Measurements from ENCODE around the gene SFXN1.
"Not testable (repeated sequence)": the region's sequence is repeated elsewhere in the genome, so short reads cannot be mapped to it uniquely, and the experiment has no call there.

SFXN1 gene, protein sequence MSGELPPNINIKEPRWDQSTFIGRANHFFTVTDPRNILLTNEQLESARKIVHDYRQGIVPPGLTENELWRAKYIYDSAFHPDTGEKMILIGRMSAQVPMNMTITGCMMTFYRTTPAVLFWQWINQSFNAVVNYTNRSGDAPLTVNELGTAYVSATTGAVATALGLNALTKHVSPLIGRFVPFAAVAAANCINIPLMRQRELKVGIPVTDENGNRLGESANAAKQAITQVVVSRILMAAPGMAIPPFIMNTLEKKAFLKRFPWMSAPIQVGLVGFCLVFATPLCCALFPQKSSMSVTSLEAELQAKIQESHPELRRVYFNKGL

DNA sequence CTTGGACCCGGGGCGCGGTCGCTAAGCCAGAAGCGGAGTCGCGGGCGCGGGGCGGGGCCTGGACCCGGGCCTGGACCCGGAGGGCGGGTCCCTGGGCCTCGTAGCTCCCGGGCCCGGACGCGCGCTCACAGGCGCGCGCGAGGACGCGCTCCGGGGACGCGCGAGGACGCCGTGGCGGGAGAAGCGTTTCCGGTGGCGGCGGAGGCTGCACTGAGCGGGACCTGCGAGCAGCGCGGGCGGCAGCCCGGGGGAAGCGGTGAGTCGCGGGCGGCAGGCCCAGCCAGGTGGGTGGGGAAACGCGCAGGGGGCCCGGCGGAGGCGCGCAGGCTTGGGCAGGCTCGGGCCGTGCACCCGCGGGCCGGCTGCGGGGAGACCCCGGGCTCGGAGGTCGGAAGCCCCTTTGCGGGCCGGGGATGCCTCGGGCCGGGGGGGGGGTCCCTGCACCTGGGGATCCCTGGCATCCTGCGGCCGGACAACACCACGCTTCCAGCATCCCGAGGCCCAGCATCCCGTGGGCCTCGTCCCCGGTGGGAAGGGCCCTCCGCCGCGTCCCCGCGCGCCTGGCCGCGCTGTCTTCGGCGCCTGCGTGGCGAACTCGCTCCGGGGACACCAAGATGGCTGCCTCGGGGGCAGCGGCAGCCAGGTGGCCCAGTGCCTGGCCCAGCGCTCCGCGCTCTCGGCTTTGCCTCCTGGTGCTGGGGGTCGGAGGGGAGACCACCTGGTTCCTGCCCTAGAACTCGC is at the start of gene SFXN1:
Gene SFXN1, plus strand, starts transcription at position 177 of the 741 bp plus-strand sequence. CDS start 13,544 bp downstream, outside the sequence.
- intact Hi-C loops (cut with DNase I), result no loop called here

DNA sequence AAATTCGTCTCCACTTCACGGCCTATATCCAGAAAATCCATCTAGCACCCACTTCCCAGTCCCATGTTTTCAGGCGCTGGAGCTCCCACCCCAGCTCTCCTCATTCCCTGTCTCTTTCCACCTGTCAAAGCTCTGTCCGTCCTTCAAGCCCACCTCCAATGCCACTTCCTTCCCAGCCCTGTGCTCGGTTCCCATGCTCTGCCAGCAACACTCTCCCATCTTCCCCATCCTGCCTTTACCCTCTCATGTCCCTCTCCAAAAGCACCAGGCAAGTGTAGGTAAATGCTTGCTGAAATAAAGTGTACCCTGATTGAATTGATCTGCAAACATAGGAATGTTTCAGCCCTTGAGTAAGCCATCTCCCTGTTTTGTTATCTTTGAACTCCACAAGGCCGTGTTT is 43.6 kb upstream of the SFXN1 start:
- intact Hi-C loops (cut with DNase I), result no loop called here
- DNase-seq, result no peak

More for the DNA sequence above, at the start of gene SFXN1:
- peak; percentile 63 to 98 (median 78) for DNase-seq

DNA sequence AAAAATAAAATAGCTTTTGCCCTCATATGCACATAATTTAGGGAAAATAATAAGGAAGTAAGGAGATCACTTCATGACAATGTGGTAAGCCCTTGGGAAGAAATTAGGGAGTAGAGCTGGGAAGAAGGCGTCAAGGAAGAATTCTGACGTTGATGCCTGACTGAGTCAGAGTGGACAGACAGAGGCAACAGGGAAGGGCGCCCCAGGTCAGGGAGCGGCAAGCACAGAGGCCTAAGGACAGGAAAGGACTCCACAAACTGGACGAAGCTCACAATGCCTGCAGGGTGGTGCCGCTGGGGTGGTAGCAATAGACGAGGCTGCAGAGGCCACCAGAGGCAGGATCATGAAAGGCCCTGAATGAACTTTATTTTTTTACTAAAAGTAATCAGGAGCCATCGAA is 42.0 kb upstream of the SFXN1 start:
- no peak for DNase-seq
- intact Hi-C loops (cut with DNase I), result no loop called here

DNA sequence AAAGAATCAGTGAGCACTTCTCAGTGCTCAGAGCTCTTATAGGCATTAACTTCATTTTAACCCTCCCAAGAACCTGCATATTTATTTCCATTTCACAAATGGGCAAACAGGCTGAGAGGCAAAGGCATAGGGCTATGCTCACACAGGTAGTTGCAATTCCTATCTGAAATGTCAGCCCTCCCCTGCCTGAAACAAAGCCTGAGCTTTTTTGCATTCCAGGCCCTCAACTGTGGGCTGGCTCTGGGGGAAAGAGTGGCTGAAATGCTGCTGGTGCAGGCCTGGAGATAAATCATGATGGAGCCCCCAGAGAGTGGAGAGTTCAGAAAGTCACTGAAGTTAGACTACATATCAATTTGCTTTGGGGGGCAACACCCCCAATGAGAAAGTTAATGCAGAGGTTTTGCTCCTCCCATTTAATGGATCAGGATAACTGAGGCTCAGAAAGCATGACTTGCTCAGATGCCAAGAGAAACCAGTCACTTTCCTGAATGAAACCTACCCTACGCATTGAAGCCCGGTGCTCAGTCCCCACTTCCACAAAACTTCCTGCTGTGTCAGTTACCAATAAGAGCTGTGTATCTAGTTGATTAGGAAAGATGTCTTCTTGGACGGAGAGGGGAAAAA is 40.0 kb upstream of the SFXN1 start:
- intact Hi-C loops (cut with DNase I), result no loop called here
- no peak for DNase-seq

DNA sequence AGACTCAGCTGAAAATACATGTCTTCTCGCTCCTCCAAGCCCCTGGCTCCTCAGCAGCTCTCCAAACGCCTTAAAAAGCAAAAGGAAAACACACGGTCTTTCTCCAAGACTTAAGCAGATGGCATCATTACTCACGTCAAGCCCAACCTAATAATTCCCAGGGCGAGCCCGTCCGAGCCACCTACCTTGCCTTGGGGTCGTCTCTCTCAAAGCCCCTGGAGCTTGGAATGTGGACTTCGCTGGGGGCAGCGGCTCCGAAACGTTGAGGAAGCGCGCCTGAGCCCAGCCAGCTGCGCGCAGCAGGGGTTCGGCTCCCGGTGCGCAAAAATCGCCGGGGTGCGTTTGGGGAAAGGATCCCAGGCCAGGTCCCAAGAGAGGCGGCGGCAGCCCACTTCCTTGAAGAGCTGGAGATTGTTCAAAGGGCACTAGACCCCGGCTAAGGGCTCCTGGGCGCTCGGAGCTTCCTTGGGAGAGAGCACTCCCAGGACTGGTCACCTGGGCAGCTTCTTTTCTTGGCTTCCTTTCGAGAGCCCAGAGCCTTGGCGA is 34.8 kb upstream of the SFXN1 start:
- intact Hi-C loops (cut with DNase I), result loop anchor here (1.0 to 10.0 kb wide), 2 partner anchors 189 to 492 kb away; no protein-coding TSS in a partner anchor
- DNase-seq, result peak in 2 of 10 donors; percentile 63 to 68

DNA sequence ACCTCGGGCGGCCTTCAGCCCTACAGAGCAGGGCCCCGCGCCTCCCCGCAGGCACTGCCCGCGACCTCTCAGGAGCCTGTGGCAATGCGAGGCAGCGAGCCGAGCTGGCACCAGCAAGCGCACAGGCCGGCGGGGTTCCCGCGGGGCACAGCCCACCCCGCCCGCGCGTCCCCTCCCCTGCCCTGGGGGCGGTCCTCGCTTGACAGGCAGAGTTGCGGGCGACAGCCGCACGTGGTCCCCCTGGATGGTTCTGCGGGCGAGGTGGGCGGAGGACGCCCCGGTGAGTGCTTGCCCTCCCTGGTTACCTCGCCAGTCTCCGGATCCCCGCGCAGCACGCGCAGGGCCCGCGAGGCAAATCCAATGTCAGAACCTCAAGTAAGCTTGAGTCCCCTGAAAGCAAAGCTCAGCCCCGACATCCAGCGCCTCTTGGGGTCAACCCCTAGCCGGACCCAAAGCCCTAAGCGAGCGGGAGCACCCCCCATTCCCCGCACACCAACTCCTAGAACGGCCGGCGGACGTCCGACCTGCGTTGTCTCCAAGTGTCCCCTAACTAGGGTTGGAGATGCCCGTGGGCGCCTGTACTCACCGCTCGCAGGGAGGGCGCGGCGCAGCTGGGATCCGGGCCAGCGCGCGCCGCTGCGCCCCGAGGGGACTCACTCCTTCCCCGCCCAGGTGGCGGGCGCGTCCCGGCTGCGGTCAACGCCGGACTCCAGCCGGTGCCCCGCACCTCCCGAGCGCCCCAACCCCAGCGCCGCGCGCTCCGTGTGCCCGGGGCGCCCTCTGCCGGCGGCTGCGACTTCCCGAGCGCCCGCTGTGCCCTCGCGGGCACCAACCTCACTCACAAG is 34.1 kb upstream of the SFXN1 start, which contains the start of gene DRD1:
Gene DRD1, minus strand, starts transcription at position 123 of the 845 bp plus-strand sequence. CDS start 1,083 bp downstream, outside the sequence.
- intact Hi-C loops (cut with DNase I), result loop anchor here (1.0 to 10.0 kb wide), 2 partner anchors 189 to 493 kb away; no protein-coding TSS in a partner anchor
- peak in 8 of 10 donors; percentile 45 to 94 (median 70) for DNase-seq

DNA sequence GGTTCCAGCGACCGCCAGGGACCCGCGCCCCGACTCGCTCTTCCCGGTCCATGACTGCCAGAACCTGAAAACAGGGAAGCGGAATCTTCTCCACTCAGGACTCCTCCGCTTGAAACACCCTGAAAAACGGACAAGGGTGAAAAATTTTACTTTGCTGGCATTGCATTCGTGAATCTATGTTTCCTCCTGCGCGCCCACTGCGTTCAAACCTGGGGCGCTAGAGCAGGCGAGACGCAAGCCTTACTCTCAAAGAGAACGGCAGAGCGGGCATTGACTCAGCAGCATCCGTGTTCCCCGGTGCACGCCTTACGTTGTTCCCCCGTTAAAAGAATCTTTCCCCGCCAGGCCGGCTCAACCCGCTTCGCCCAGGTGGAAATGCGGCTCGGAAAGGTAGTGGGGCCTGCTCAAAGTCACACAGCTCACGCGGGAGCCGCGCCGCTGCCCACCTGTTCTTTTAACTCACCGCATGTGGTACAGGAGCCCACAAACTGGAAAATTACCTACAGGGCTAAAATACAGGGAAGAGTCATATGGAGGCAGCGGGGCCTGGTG is 33.4 kb upstream of the SFXN1 start:
- DNase-seq, result peak in 2 of 10 donors; percentile 70 to 78
- intact Hi-C loops (cut with DNase I), result loop anchor here (1.0 to 10.0 kb wide), 2 partner anchors 190 to 494 kb away; no protein-coding TSS in a partner anchor

DNA sequence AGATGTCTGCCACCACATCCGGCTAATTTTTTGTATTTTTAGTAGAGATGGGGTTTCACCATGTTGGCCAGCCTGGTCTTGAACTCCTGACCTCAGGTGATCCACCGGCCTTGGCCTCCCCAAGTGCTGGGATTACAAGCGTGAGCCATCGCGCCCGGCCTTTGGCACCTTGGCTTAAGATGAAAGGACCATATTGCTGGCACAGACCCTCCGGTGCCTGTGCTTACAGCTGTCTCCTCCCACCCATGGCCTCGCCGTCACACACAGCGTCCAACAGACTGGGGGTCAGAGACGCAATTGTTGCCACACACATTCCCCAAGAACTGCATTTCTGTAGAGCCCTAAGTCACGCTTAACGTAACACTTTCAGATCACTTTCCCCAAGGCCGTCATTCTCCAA is 32.0 kb upstream of the SFXN1 start:
- not testable (repeated sequence) for DNase-seq
- intact Hi-C loops (cut with DNase I), result loop anchor here (10.0 kb wide), 1 partner anchor 192 kb away; no protein-coding TSS in a partner anchor

DNA sequence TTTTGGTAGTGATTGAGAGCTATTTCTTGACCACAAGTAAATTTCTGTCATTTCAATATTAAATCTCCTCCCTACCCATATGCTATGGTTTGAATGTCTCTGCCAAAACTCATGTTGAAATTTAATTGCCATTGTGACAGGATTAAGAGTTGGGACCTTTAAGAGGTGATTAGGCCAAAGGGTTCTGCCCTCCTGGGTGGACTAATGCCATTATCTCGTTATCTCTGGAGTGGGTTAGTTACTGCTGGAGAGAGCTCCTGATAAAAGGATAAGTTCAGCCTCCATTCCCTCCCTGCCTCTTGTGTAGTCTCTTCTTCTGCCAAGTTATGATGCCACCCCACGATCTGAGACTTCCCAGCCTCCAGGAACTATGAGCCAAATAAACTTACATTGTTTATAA is 30.8 kb upstream of the SFXN1 start:
- intact Hi-C loops (cut with DNase I), result loop anchor here (10.0 kb wide), 1 partner anchor 193 kb away; no protein-coding TSS in a partner anchor
- no peak for DNase-seq

DNA sequence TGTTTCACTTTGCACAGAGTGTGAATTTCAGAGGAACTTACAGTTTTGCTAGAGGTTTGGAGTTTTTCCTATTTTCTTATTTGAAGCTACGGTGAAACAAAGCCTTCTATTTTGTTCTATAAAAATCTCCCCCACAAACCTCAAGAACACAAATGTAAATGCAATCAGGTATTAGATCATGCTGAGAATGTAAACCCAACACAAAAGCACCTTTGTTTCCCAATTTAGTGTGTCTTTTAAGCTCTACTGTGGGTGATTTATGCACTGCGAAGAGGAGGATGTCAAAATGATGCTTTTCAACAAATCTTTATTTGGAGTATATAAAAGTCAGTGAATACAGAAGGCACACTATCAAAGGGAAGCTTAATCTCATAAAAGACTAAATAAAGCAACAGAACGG is 30.1 kb upstream of the SFXN1 start:
- no peak for DNase-seq
- intact Hi-C loops (cut with DNase I), result loop anchor here (10.0 kb wide), 1 partner anchor 193 kb away; no protein-coding TSS in a partner anchor

DNA sequence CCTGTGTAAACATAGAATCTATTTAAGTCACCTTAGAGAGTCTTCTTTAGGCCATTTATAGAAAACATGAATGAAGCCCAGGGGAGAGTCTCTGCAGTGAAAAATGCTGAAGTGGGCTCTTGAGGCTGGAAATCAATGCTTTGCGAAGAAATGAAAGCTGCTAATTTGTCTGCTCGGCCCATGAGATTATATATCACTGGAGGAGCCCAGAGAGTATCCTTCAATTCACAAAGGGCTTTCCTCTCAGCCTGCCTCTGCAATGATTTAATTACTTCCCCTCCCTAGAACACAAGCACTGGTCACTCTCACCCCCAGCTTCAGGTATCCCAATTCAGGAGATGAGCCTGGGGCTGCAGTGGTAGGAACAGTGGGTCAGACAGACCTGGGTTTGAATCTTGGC is 26.2 kb upstream of the SFXN1 start:
- intact Hi-C loops (cut with DNase I), result no loop called here
- DNase-seq, result no peak

DNA sequence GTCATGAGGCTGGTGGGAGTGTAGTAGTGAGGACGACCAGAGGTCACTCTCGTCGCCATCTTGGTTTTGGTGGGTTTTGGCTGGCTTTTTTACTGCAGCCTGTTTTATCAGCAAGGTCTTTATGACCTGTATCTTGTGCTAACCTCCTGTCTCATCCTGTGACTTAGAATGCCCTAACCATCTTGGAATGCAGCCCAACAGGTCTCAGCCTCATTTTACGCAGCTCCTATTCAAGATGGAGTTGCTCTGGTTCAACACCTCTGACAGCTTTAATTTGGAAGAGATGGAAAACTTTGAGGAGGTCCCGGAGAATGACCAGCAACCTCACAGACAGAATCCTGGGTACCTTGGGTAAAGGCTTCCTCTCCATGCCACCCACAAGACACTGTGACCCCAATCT is 24.0 kb upstream of the SFXN1 start:
- DNase-seq; intact Hi-C loops (cut with DNase I): not testable (repeated sequence)

DNA sequence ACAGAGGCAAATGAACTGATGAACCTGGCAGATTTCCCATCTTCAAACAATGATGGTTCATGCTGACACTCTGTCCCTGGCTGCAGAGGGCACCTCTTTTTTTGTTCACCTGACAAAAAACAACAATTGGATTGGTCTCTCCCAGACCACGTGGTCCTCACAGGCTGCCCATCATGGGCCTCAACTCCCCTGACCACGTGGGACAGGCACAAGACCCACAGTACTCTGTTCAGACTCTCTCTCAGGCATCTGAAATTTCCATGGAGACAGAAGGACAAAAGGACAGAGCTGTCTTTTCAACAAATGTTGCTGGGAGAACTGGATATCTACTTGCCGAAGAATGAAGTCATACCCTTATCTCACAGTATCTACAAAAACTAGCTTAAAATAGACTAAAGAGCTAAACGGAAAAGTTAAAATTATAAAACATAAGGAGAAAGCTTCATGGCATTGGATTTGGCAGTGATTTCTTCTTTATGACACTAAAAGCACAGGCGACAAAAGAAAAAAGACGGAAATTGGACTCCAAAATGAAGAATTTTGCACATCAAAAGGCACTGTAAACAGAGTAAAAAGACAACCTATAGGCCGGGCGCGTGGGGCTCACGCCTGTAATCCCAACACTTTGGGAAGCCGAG is 22.1 kb upstream of the SFXN1 start:
- intact Hi-C loops (cut with DNase I), result no loop called here
- peak in 1 of 10 donors; percentile 56 for DNase-seq

DNA sequence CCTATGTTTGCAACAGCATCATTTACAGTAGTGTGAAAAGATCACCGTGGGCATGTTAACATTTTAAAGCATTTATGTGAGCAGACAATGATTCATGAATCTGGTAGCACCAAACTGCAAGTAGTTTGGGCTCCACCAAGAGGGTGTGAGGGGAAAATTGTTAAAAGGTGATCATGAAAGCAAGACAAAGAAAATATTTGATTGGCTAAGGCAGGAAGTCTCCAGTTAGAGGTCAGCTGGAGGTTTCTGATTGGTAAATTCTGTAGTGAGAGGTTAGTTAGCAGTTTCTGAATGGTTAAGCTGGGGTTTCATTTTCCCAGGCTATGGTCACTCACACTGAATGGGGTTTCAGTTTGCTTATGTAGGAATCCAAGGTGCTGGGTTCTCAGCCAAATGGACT is 20.9 kb upstream of the SFXN1 start:
- intact Hi-C loops (cut with DNase I), result no loop called here
- no peak for DNase-seq

DNA sequence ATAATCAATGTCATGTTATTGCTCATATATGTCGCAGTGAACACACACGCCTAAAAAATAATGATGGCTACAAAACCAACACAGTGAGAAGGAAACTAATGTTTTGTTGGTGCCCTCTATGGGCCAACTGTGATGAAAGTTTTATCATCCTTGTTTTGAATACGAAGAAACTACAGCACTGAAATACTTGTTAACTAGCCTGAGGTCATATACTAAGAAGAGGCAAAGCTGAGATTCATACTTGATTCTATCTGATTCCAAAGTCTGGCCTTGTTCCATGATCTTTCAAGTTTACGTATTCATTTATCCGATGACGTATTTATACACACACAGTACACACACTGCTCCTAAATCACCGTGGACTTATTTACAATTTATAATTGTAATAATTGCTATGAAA is 18.2 kb upstream of the SFXN1 start:
- intact Hi-C loops (cut with DNase I), result loop anchor here (5.0 kb wide), 1 partner anchor 508 kb away; no protein-coding TSS in a partner anchor
- DNase-seq, result no peak

DNA sequence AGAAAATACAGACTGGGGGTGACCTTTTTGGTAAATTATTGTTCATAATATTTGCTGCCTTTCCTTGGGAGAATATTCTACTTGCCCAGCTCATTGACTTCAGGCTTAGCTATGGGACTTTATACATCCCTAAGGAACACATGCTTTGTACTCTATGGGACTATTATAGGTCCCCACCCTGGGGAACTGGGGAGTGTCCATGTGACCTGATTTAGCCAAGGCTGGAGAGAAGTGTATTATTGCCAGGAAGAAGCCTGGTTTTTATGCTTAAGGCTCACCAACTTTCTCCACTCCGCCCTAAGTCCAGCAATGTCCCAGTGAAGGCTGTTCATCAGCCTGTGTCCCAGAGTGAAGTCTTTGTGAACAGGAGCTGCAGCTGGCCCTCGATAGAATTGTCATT is 17.8 kb upstream of the SFXN1 start:
- no peak for DNase-seq
- intact Hi-C loops (cut with DNase I), result loop anchor here (5.0 kb wide), 1 partner anchor 508 kb away; no protein-coding TSS in a partner anchor

DNA sequence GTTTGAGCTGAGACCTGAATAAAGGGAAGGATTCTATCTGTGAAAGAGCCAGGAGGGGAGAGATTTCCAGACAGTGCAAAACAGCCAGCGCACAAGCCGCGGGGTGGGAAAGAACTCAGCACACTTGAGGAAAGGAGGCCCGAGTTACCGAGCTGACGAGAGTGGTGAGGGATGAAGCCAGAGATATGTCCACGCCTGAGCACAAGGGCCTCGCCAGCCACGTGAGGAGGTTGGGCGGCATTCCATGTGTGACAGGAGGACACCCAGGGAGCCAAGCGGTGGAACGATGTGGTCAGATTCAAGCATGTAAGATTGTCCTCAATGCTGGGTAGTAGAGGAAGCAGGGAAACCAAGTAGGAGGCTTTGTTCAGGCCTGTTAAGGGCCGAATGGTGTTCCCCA is 17.0 kb upstream of the SFXN1 start:
- intact Hi-C loops (cut with DNase I), result loop anchor here (5.0 kb wide), 1 partner anchor 509 kb away; no protein-coding TSS in a partner anchor
- DNase-seq, result no peak

DNA sequence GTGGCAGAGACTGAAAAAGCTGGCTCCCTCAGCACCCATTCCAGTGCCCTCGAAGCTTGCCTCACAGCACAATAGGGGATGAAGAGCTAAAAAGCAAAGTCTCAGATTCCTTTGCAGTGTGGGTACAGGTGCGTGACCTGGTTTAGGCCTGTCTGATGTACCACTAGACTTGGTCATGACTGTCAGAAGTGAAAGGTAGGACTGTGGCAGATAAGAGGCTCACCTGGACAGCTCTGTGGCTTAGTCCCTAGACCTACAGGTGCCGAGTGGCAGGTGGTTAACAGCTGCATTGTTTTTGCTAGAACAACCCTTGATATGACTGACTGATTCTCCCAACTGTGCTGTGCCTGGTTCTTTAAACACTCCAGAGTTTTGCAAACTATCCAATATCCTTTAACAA is 14.7 kb upstream of the SFXN1 start:
- DNase-seq, result no peak
- intact Hi-C loops (cut with DNase I), result loop anchor here (5.0 kb wide), 1 partner anchor 511 kb away; no protein-coding TSS in a partner anchor

All from posterior cingulate gyrus (tissue), 11 donors.